Gastroesophageal sphincter (tissue), 4 donors: ENCODE measurements around the gene SNRNP48. TPM values are rescaled to one million over a fixed set of nuclear protein-coding genes. Genes with fewer than 3 reads are reported as not detected.

Experiments
- ATAC-seq: fragments of 150-250 bp; one replicate; pipeline ENCODE4 v1.9.1; 2016; ENCODE audit warnings: mild to moderate bottlenecking, moderate library complexity
- H3K27ac ChIP-seq, 4 donors: fragments of 200-600 bp; sonication (generic) in 3 of 4; 1 replicate in 3 of 4; 2 replicates in 1 of 4; pipeline ENCODE4 v1.5.1; 2016 to 2019
- H3K27me3 ChIP-seq: fragments of 200-600 bp; sonication (generic); one replicate; pipeline ENCODE4 v1.5.1; 2019
- H3K36me3 ChIP-seq, 2 donors: fragments of 200-600 bp; sonication (generic); one replicate each; pipeline ENCODE4 v1.5.1; 2019; ENCODE audit warnings: control low read depth in 1 of 2
- H3K4me1 ChIP-seq, 3 donors: fragments of 200-600 bp; sonication (generic); 1 replicate in 2 of 3; 2 replicates in 1 of 3; pipeline ENCODE4 v1.5.1; 2016 to 2019; ENCODE audit warnings: control low read depth in 2 of 3
- H3K4me3 ChIP-seq, 2 donors: fragments of 200-600 bp; sonication (generic); one replicate each; pipeline ENCODE4 v1.5.1; 2019; ENCODE audit warnings: mild to moderate bottlenecking in 1 of 2, moderate library complexity in 1 of 2
- H3K9me3 ChIP-seq, 3 donors: fragments of 200-600 bp; sonication (generic); one replicate each; pipeline ENCODE4 v1.5.1; 2017 to 2019; ENCODE audit warnings: control low read depth in 2 of 3
- CTCF ChIP-seq, 4 experiments: fragments of 200-600 bp in 2 of 4; fragments of 450-650 bp in 2 of 4; sonication (generic) in 1 of 4; IDR thresholded peaks; one replicate each; pipeline ENCODE4 v1.5.1; 2017 to 2019; ENCODE audit warnings: antibody characterized with exemption in 4 of 4, mild to moderate bottlenecking in 2 of 4, moderate library complexity in 2 of 4
- EP300 ChIP-seq: sonication (generic); formaldehyde crosslinking; IDR thresholded peaks from one replicate; pipeline ENCODE4 v1.6.1; 2017; ENCODE audit warnings: antibody characterized with exemption, mild to moderate bottlenecking
- POLR2A ChIP-seq, 2 donors: fragments of 450-650 bp; IDR thresholded peaks; one replicate each; pipeline ENCODE4 v1.6.1; 2017; ENCODE audit warnings: antibody characterized with exemption in 2 of 2, mild to moderate bottlenecking in 2 of 2, moderate library complexity in 1 of 2
- POLR2AphosphoS5 ChIP-seq: sonication (generic); formaldehyde crosslinking; IDR thresholded peaks from one replicate; pipeline ENCODE4 v1.6.1; 2017; ENCODE audit warnings: antibody characterized with exemption
- WGBS, 2 donors: methylation state at CpG; one replicate each; pipeline ENCODE4 v1.1.5; 2018; ENCODE audit warnings: low coverage in 1 of 2; 5-methylcytosine and 5-hydroxymethylcytosine counted together
- total RNA-seq, 4 donors: library from RNA; depleted of rRNA; stranded (reverse); fragments of >200 nt; gene quantifications; one replicate each; pipeline ENCODE4 v1.1.0, GENCODE V29; 2016

The SNRNP48 gene
- total RNA-seq, 4 donors from 2014 or later = 11.4 to 18.9 (median 13.9) TPM

GRCh38 chr6:7658543-7658942 lies 68.5 kb downstream of the SNRNP48 start:
- no peaks in the 10 kb centered on the region for H3K36me3 ChIP-seq
- H3K27me3 ChIP-seq = peaks cover 3% of the 10 kb centered on the region
- ATAC-seq = no peak
- WGBS, 2 donors = 89 to 94% methylated on average over 3 to 4 of the region's 4 CpGs
- no peaks in the 10 kb centered on the region for H3K9me3 ChIP-seq
- H3K4me1 ChIP-seq = no peaks in the 10 kb centered on the region
- H3K27ac ChIP-seq = no peak overlapping the region
- H3K4me3 ChIP-seq = no peak overlapping the region
- TF ChIP-seq CTCF (IDR thresholded peaks at IDR 0.05) (no peak), POLR2AphosphoS5 (no peak), EP300 (no peak), POLR2A (IDR thresholded peaks at IDR 0.05) (no peak)

- 90 to 92% methylated on average over 3 of the region's 3 CpGs for WGBS, 2 donors
- no peaks in the 10 kb centered on the region for H3K27me3 ChIP-seq
Measured at GRCh38 chr6:7661364-7661763, 71.4 kb downstream of the SNRNP48 start.

More at GRCh38 chr6:7661364-7661763, 71.4 kb downstream of the SNRNP48 start:
- Histone ChIP-seq H3K9me3 (no peaks in the 10 kb centered on the region), H3K4me3 (no peak overlapping the region), H3K36me3 (no peaks in the 10 kb centered on the region), H3K27ac (no peak overlapping the region), H3K4me1 (no peaks in the 10 kb centered on the region)
- TF ChIP-seq CTCF (IDR thresholded peaks at IDR 0.05) (no peak), POLR2AphosphoS5 (no peak), EP300 (no peak), POLR2A (IDR thresholded peaks at IDR 0.05) (no peak)
- ATAC-seq = no peak

Other genes with a start within 250 kb of the SNRNP48 start
- gene CAGE1, start 200.5 kb upstream of the SNRNP48 start, total RNA-seq = not detected
- gene RIOK1, start 200.4 kb upstream of the SNRNP48 start, total RNA-seq = 10 to 100 TPM; 11.1 to 21.0 (median 13.5) TPM
- gene DSP, start 48.5 kb upstream of the SNRNP48 start, total RNA-seq = 10 to 100 TPM in 1 of 4 donors, 1 to 10 TPM in 3; 5.8 to 41.7 (median 7.6) TPM
- gene BMP6, start 135.9 kb downstream of the SNRNP48 start, total RNA-seq = 10 to 100 TPM in 1 of 4 donors, 1 to 10 TPM in 3; 1.4 to 16.1 (median 6.0) TPM